MCF 10A (cell line): Measurements from ENCODE around the gene TKT. TPM values are rescaled to one million over a fixed set of nuclear protein-coding genes. Genes with fewer than 3 reads are reported as not detected.

Experiments
- BruUV-seq: library from RNA; stranded (reverse); fragments of 400-500 nt; replicated peaks from 2 replicates; lab custom pipeline; 2021; lab: Mats Ljungman, UMichigan
- CTCF ChIA-PET: fragments of 300-600 bp; sonication (Branson Sonifier 250); formaldehyde crosslinking; extraction: SDS; loops from one replicate; lab custom pipeline; 2021; ENCODE audit warnings: antibody characterized with exemption, inconsistent platforms; lab: Yijun Ruan, JAX
- POLR2A ChIA-PET: fragments of 300-600, 350-650 bp; sonication (Branson Sonifier 250); formaldehyde crosslinking; extraction: SDS; loops from one replicate; lab custom pipeline; 2020; ENCODE audit warnings: antibody characterized with exemption, inconsistent platforms; lab: Yijun Ruan, JAX
- DNase-seq: peaks from one replicate; pipeline ENCODE4 v3.0.0-alpha.2; 2018; ENCODE audit not compliant: unreplicated experiment
- H3K27ac Mint-ChIP-seq: one replicate; pipeline ENCODE4 v1.8.0; 2022; ENCODE audit warnings: mild to moderate bottlenecking, low read depth, mixed read lengths; ENCODE audit not compliant: unreplicated experiment
- H3K27me3 Mint-ChIP-seq: one replicate; pipeline ENCODE4 v1.8.0; 2022; ENCODE audit warnings: mixed read lengths; ENCODE audit not compliant: insufficient read depth, unreplicated experiment
- H3K36me3 Mint-ChIP-seq: one replicate; pipeline ENCODE4 v1.8.0; 2022; ENCODE audit warnings: mild to moderate bottlenecking, moderate library complexity, mixed read lengths; ENCODE audit not compliant: insufficient read depth, unreplicated experiment
- H3K4me1 Mint-ChIP-seq: one replicate; pipeline ENCODE4 v1.8.0; 2022; ENCODE audit warnings: mixed read lengths; ENCODE audit not compliant: insufficient read depth, unreplicated experiment
- H3K4me3 Mint-ChIP-seq: one replicate; pipeline ENCODE4 v1.8.0; 2022; ENCODE audit warnings: mild to moderate bottlenecking, moderate library complexity, mixed read lengths; ENCODE audit not compliant: unreplicated experiment
- H3K9me3 Mint-ChIP-seq: one replicate; pipeline ENCODE4 v1.8.0; 2022; ENCODE audit warnings: mixed read lengths; ENCODE audit not compliant: unreplicated experiment
- intact Hi-C: fragments of 100-400 bp; cut with micrococcal nuclease; formaldehyde crosslinking; loops from 2 replicates; pipeline ENCODE4 v1.14.1; 2022
- total RNA-seq: library from RNA; stranded (reverse); gene quantifications from 2 replicates; pipeline ENCODE4 v1.2.3, GENCODE V29; 2022
- TF ChIP-seq, protein P1 (sequence below): fragments of 200-600 bp; IDR thresholded peaks from one replicate; pipeline ENCODE4 v1.8.0; 2022; ENCODE audit warnings: antibody characterized with exemption, mild to moderate bottlenecking; ENCODE audit not compliant: unreplicated experiment

The TKT gene
- total RNA-seq, 1 experiment from 2014 or later = 326 TPM

DNA sequence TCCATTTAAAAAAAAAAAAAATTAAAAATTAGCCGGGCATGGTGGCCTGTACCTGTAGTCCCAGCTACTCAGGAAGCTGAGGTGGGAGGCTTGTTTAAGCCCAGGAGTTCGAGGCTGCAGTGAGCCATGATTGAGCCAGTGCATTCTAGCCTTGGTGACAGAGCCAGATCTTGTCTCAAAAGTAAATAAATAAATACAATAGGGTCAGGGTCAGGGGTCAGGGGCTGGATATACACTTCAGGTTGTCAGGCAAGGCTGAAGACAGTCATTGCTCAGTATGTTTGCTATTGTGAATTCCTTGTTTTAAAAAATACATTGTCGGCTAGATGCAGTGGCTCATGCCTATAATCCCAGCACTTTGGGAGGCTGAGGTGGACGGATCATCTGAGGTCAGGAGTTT, 8.1 kb upstream of the TKT start:
- intact Hi-C loops = no loop called here
- Mint-ChIP-seq H3K27me3 (no peaks in the 10 kb centered on the region), H3K4me3 (no peak overlapping the region), H3K27ac (no peak overlapping the region), H3K4me1 (peaks cover 21% of the 10 kb centered on the region), H3K9me3 (no peaks in the 10 kb centered on the region), H3K36me3 (peaks cover 5% of the 10 kb centered on the region)
- DNase-seq = no peak
- CTCF ChIA-PET = interaction anchor here (0.6 to 0.9 kb wide), 3 partner anchors 10 to 1281 kb away, joined by 3 read pairs; partner anchors contain the start of gene ACY1
- TF ChIP-seq, protein P1, sequence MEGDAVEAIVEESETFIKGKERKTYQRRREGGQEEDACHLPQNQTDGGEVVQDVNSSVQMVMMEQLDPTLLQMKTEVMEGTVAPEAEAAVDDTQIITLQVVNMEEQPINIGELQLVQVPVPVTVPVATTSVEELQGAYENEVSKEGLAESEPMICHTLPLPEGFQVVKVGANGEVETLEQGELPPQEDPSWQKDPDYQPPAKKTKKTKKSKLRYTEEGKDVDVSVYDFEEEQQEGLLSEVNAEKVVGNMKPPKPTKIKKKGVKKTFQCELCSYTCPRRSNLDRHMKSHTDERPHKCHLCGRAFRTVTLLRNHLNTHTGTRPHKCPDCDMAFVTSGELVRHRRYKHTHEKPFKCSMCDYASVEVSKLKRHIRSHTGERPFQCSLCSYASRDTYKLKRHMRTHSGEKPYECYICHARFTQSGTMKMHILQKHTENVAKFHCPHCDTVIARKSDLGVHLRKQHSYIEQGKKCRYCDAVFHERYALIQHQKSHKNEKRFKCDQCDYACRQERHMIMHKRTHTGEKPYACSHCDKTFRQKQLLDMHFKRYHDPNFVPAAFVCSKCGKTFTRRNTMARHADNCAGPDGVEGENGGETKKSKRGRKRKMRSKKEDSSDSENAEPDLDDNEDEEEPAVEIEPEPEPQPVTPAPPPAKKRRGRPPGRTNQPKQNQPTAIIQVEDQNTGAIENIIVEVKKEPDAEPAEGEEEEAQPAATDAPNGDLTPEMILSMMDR = no peak
- POLR2A ChIA-PET = no interaction called here
- no TSS peak for BruUV-seq

DNA sequence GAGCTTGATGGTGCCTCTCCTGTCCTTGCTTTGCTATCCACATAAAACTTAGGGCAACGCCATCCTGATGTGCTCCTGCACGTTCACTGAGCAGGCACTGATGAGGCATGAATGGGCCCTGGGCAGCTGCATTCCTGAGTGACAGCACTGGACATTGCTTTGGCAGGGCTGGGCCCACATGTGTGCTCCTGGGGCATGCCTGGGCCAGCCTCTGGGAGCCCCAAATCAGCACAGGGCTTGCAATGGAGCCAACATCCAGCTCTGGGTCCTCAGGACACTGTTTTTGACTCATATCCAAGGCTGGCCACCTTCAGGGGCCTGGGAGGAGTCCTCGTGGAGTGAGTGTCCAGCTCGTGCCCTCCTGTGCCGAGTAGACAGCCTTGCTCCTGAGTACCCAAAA, 5.9 kb upstream of the TKT start:
- H3K9me3 Mint-ChIP-seq = no peaks in the 10 kb centered on the region
- intact Hi-C loops = no loop called here
- H3K4me1 Mint-ChIP-seq = peaks cover 22% of the 10 kb centered on the region
- DNase-seq = peak; percentile 69
- BruUV-seq = no TSS peak
- H3K27me3 Mint-ChIP-seq = no peaks in the 10 kb centered on the region
- H3K27ac Mint-ChIP-seq = peak overlapping the region; percentile 74
- ChIA-PET POLR2A (interaction anchor here (0.6 to 2.1 kb wide), 8 partner anchors 9 to 132 kb away, joined by 3 to 11 read pairs (median 4); partner anchors contain the start of gene DCP1A), CTCF (interaction anchor here (0.6 to 1.6 kb wide), 4 partner anchors 13 to 42 kb away, joined by 3 to 7 read pairs (median 3); no protein-coding TSS in a partner anchor)
- TF ChIP-seq, protein P1 = no peak
- H3K4me3 Mint-ChIP-seq = no peak overlapping the region
- H3K36me3 Mint-ChIP-seq = no peaks in the 10 kb centered on the region

DNA sequence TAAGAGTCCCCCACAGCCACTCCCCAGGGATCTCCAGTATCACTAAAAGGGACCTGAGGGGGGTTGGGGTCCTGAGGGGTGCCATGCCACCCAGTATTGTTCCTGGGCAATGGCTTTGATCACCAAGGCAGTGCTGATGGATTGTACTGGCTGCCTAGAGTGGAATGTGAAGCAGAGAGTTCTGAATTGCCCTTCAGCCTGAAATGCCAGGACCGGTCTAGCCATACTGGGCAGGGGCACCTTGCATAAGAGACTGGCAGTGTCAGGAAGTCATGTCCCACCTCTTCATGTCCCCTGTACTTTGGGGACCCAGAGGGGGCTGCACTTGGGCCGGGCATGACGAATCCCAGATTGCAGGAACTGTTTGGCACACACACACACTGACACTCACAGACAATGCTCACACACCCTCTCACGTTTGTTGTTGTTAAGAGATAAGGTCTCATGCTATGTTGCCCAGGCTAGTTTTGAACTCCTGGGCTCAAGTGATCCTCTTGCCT, 4.5 kb upstream of the TKT start:
- CTCF ChIA-PET = no interaction called here
- no peak overlapping the region for H3K4me3 Mint-ChIP-seq
- H3K27me3 Mint-ChIP-seq = no peaks in the 10 kb centered on the region
- no peak for DNase-seq
- peaks cover 22% of the 10 kb centered on the region for H3K4me1 Mint-ChIP-seq
- no TSS peak for BruUV-seq
- H3K9me3 Mint-ChIP-seq = no peaks in the 10 kb centered on the region
- TF ChIP-seq, protein P1 = no peak
- H3K27ac Mint-ChIP-seq = no peak overlapping the region
- POLR2A ChIA-PET = interaction anchor here (2.1 kb wide), 1 partner anchor 10 kb away, joined by 7 read pairs; no protein-coding TSS in a partner anchor
- H3K36me3 Mint-ChIP-seq = no peaks in the 10 kb centered on the region
- intact Hi-C loops = no loop called here

DNA sequence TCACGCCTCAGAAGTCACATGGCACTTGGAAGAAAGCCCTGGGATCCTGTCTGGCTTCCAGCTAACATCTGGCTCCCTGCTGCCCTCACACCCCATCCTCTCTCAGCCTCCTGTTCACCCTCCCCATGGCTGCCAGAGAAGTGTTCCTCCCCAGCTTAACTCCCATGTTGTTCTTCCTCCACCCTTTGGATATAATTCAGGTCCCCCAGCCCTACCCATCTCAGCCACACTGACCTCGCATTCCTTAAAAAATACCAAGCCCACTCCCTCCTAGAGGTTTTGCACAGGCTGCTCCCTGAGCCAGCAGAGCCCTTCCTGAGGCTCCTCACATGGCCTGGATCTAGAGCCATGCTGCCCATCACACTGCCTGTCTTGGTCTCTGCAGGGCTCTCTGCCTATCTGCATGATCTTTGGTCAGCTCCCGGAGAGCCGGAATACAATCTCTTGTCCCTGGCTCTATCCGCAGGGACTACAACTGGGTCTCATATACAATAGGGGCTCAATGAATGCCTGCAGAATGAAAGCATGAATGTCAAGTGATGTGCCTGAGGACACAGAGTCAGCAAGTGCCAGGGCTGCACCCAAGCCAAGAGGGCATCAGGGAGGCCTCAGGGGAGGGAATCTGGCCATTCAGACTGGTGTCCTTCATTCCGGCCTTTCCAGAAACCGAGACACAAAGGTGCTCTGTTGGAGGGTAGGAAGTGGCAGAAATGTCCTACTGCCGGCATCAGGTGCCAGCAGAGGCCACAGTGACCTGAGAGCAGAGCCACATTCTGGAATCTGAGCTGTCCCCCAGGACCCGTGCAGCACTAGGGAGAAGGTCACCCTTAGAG, 3.8 kb upstream of the TKT start:
- no peak overlapping the region for H3K4me3 Mint-ChIP-seq
- TF ChIP-seq, protein P1 = no peak
- CTCF ChIA-PET = interaction anchor here (1.0 kb wide), 1 partner anchor 8 kb away, joined by 5 read pairs; no protein-coding TSS in a partner anchor
- no peak for DNase-seq
- H3K4me1 Mint-ChIP-seq = peaks cover 22% of the 10 kb centered on the region
- H3K27ac Mint-ChIP-seq = no peak overlapping the region
- H3K36me3 Mint-ChIP-seq = no peaks in the 10 kb centered on the region
- intact Hi-C loops = no loop called here
- BruUV-seq = no TSS peak
- no peaks in the 10 kb centered on the region for H3K9me3 Mint-ChIP-seq
- POLR2A ChIA-PET = interaction anchor here (1.1 kb wide), 1 partner anchor 12 kb away, joined by 3 read pairs; no protein-coding TSS in a partner anchor
- no peaks in the 10 kb centered on the region for H3K27me3 Mint-ChIP-seq
